ENCODE data around the gene NRSN1. TPM values are rescaled to one million over a fixed set of nuclear protein-coding genes. Genes with fewer than 3 reads are reported as not detected.

The NRSN1 gene
- total RNA-seq, 1 donor: not detected

GRCh38 chr6:24099181-24099580 is 26.8 kb upstream of the NRSN1 start:
- no peak for DNase-seq (ENCODE audit: low read depth)
- TF ChIP-seq CTCF (IDR thresholded peaks at IDR 0.05; ENCODE audit: insufficient read depth, low read length): no peak
- H3K4me3 ChIP-seq (ENCODE audit: low read depth, low read length): no peak overlapping the region

DNA sequence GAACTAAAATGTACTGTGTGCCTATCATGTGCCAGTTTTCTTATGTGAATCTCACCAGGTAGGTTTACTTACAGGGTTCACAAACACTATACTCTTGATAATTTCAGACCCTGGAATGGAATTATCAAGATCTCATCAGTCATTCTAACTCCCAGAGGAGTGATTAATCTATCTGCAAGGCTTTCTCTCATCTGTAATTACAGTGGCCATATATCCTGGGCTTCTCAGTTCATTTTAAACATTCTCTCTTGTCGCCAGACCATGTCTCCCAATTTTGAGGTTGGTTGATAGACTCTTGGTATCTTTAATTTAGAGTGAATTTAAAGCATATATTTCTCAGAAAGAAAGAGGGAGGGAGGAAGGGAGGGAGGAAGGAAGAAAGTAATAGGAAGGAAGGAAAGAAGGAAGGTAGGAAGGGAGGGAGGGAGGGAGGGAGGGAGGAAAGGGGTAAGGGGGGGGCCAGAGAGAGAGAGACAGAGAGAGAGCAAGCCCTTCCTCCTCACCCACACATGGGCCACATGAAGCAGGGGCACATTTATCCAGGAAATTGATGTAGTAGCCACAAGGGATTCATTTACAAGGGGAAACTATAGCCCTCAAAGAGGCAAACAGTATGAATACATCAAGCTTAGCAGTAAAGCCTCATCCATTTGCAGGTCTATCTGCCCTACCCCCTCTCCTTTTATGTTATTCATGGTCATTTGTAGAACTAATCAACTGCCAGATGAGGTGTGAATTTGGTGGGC is 25.8 kb upstream of the NRSN1 start:
- no peak overlapping the region for H3K4me3 ChIP-seq (ENCODE audit: low read depth, low read length)
- TF ChIP-seq CTCF (IDR thresholded peaks at IDR 0.05; ENCODE audit: insufficient read depth, low read length): no peak
- DNase-seq (ENCODE audit: low read depth): no peak

- no peak for TF ChIP-seq CTCF (IDR thresholded peaks at IDR 0.05; ENCODE audit: insufficient read depth, low read length)
These were observed 25.3 kb upstream of the NRSN1 start for GRCh38 chr6:24100770-24101155.

DNA sequence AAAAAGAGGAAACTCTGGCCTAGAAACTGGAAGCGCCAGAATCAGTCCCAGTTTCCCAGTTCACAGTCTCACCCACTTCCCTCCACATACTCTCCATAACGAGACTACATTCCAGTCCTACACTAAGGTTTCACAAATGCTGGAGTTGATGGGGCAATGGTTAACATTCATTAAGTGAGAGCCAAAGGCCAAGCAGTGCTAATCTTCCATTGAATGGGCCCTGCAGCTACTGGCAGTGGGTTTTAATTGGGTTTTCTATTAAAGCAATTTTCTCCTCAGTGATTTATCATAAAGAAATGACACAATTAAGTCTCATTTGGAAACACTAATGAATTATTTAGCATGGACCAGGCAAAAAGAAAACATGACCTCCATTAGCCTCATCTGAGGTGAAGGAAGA is 20.8 kb upstream of the NRSN1 start:
- H3K4me3 ChIP-seq (ENCODE audit: low read depth, low read length): no peak overlapping the region
- DNase-seq (ENCODE audit: low read depth): no peak
- no peak for TF ChIP-seq CTCF (IDR thresholded peaks at IDR 0.05; ENCODE audit: insufficient read depth, low read length)

More at GRCh38 chr6:24100770-24101155, 25.3 kb upstream of the NRSN1 start:
- no peak overlapping the region for H3K4me3 ChIP-seq (ENCODE audit: low read depth, low read length)
- no peak for DNase-seq (ENCODE audit: low read depth)

DNA sequence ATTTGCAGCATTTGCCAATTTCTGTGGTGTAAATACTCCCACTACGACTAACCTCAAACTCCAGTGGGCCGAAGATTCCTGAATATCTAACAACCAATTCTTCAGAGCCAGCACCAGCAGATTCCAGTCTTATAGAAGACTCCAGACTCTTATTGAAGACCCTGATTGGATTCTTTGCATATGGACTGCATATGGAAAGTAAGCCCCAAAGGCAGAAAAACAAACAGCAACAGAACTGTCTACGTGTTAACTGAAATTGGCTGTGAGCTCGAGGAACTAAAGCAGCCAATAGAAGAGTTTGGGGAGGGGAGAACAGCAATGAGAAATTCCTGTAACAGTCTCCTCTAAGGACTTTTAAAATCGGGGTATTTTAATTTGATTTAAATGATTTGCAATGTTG is 19.7 kb upstream of the NRSN1 start:
- H3K4me3 ChIP-seq (ENCODE audit: low read depth, low read length): no peak overlapping the region
- no peak for DNase-seq (ENCODE audit: low read depth)
- TF ChIP-seq CTCF (IDR thresholded peaks at IDR 0.05; ENCODE audit: insufficient read depth, low read length): no peak

DNA sequence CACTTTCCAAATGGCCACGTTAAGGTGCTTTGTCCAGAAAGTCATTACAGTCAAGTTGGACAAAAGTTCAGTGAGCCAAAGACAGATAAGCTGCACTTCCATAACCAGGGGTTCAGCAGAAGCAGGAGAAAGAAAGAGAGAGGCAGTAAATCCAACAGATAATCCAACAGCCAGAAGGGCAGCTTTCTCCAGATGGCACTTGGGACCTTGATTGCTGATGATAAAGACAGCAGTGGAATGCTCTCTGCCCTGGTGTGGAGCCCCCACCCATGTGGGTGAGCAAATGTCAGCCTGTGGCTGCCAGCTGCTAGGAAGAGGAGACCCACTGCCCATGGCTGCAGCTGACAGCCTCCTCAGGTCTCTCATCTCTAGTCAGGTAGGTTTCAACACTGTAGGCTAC is 18.7 kb upstream of the NRSN1 start:
- no peak overlapping the region for H3K4me3 ChIP-seq (ENCODE audit: low read depth, low read length)
- no peak for DNase-seq (ENCODE audit: low read depth)
- no peak for TF ChIP-seq CTCF (IDR thresholded peaks at IDR 0.05; ENCODE audit: insufficient read depth, low read length)

DNA sequence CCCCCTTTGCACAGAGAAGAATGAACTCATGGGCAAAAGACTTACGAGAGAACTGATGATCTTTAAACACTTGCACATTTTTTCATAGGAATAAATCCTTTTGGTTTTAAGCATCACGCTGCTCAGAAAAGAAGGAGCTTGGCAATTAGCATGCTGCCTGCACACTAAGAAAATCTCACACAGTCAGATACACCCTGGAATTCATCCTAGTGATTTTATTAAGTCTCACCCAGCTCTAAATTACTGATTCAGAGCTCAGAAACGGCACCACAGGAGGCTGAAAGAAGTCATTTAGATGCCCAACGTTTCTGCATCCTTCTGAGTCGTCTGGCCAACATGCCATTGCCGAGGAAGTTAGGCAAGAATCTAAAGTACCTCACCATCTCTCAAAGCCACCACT is 18.0 kb upstream of the NRSN1 start:
- no peak for DNase-seq (ENCODE audit: low read depth)
- TF ChIP-seq CTCF (IDR thresholded peaks at IDR 0.05; ENCODE audit: insufficient read depth, low read length): no peak
- no peak overlapping the region for H3K4me3 ChIP-seq (ENCODE audit: low read depth, low read length)

Data from fibroblast of the aortic adventitia (primary cell).